ENCODE results near the gene ITGB1.
"Not testable (repeated sequence)": the region's sequence is repeated elsewhere in the genome, so short reads cannot be mapped to it uniquely, and the experiment has no call there.

- not testable (repeated sequence) for TF ChIP-seq CTCF, POLR2A (IDR thresholded peaks at IDR 0.05)
These were observed 36.6 kb upstream of the ITGB1 start for GRCh38 chr10:32994632-32995031.

Measured in body of pancreas (tissue), 4 donors.